Endothelial cell (in vitro differentiated cells): ENCODE measurements around the gene CERS4. TPM values are rescaled to one million over a fixed set of nuclear protein-coding genes. Genes with fewer than 3 reads are reported as not detected.

Source experiments
- DNase-seq: peaks from one replicate; pipeline ENCODE4 v3.0.0; 2021; ENCODE audit warnings: low spot score
- H3K27ac Mint-ChIP-seq: one replicate; pipeline ENCODE4 v1.8.0; 2021; ENCODE audit warnings: mixed read lengths, inconsistent platforms; ENCODE audit not compliant: unreplicated experiment
- H3K27me3 Mint-ChIP-seq: one replicate; pipeline ENCODE4 v1.8.0; 2021; ENCODE audit warnings: mild to moderate bottlenecking, moderate library complexity, mixed read lengths, inconsistent platforms; ENCODE audit not compliant: unreplicated experiment
- H3K36me3 Mint-ChIP-seq: one replicate; pipeline ENCODE4 v1.8.0; 2021; ENCODE audit warnings: mild to moderate bottlenecking, low read depth, mixed read lengths, inconsistent platforms; ENCODE audit not compliant: unreplicated experiment
- H3K4me1 Mint-ChIP-seq: one replicate; pipeline ENCODE4 v1.8.0; 2021; ENCODE audit warnings: mild to moderate bottlenecking, mixed read lengths, inconsistent platforms; ENCODE audit not compliant: unreplicated experiment
- H3K4me3 Mint-ChIP-seq: one replicate; pipeline ENCODE4 v1.8.0; 2021; ENCODE audit warnings: mild to moderate bottlenecking, mixed read lengths, inconsistent platforms; ENCODE audit not compliant: unreplicated experiment
- H3K9me3 Mint-ChIP-seq: one replicate; pipeline ENCODE4 v1.8.0; 2021; ENCODE audit warnings: mixed read lengths, inconsistent platforms; ENCODE audit not compliant: unreplicated experiment
- total RNA-seq: library from RNA; stranded (reverse); fragmentation: NEBNext Ultra II Directional; extraction: Animal tissue kit (Norgen Biotek cat#: 25700); gene quantifications from one replicate; pipeline ENCODE4 v1.2.1, GENCODE V29; 2021; ENCODE audit not compliant: unreplicated experiment
- TF ChIP-seq, protein P1 (sequence below): fragments of 200-600 bp; sonication (generic); IDR thresholded peaks from one replicate; pipeline ENCODE4 v1.5.0; 2021; ENCODE audit warnings: antibody characterized with exemption; ENCODE audit not compliant: unreplicated experiment

Gene CERS4
- total RNA-seq, 1 donor from 2014 or later, result 34.2 TPM

DNA sequence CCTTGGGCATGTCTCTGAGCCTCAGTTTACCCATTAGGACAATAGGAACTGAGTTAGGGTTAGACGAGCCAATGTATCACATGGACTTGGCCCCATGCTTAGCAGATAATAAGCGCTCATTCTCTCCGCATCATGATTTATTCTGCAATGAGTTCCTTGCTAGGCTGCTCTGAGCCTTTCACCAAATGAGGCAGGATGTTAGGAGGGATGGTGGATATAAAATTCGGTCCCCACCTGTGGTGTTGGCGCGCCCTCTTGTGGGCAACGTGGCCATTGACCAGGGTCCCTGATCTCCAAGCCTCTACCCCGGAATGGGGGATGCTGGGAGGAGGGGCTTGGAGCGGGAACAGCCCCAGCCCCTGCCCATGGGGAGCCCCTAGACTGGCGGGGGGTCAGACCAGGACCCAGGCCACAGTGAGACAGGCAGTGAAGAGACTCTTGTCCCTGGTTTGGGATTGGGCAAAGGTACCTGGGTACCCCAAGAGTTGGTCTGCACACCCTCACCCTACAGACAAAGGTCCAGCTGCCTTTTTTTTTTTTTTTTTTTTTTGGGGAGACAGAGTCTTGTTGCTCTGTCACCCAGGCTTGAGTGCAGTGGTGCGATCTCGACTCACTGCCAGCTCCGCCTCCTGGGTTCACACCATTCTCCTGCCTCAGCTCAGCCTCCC, 43.9 kb downstream of the CERS4 start:
- TF ChIP-seq, protein P1, sequence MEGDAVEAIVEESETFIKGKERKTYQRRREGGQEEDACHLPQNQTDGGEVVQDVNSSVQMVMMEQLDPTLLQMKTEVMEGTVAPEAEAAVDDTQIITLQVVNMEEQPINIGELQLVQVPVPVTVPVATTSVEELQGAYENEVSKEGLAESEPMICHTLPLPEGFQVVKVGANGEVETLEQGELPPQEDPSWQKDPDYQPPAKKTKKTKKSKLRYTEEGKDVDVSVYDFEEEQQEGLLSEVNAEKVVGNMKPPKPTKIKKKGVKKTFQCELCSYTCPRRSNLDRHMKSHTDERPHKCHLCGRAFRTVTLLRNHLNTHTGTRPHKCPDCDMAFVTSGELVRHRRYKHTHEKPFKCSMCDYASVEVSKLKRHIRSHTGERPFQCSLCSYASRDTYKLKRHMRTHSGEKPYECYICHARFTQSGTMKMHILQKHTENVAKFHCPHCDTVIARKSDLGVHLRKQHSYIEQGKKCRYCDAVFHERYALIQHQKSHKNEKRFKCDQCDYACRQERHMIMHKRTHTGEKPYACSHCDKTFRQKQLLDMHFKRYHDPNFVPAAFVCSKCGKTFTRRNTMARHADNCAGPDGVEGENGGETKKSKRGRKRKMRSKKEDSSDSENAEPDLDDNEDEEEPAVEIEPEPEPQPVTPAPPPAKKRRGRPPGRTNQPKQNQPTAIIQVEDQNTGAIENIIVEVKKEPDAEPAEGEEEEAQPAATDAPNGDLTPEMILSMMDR, result peak; percentile 95
- H3K4me3 Mint-ChIP-seq, result no peak overlapping the region
- peaks cover 11% of the 10 kb centered on the region for H3K36me3 Mint-ChIP-seq
- no peaks in the 10 kb centered on the region for H3K4me1 Mint-ChIP-seq
- no peak overlapping the region for H3K27ac Mint-ChIP-seq
- DNase-seq, result peak; percentile 93
- H3K9me3 Mint-ChIP-seq, result no peaks in the 10 kb centered on the region
- H3K27me3 Mint-ChIP-seq, result peaks cover 8% of the 10 kb centered on the region

DNA sequence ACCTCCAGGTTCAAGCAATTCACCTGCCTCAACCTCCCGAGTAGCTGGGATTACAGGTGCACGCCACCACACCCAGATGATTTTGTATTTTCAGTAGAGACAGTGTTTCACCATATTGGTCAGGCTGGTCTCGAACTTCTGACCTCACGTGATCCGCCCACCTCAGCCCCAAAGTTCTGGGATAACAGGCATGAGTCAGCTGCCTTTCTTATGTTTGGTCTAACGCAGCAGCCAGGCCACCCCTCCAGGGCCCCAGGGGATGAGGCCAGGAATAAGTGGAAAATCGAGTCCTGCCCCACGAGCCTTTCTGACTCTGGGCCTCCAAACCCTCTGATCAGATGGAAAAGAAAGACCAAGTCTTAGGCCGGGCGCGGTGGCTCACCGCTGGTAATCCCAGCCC, 44.5 kb downstream of the CERS4 start:
- Mint-ChIP-seq H3K9me3 (no peaks in the 10 kb centered on the region), H3K27ac (no peak overlapping the region), H3K36me3 (peaks cover 8% of the 10 kb centered on the region), H3K4me1 (no peaks in the 10 kb centered on the region), H3K4me3 (no peak overlapping the region), H3K27me3 (peaks cover 5% of the 10 kb centered on the region)
- TF ChIP-seq, protein P1, result no peak
- no peak for DNase-seq

DNA sequence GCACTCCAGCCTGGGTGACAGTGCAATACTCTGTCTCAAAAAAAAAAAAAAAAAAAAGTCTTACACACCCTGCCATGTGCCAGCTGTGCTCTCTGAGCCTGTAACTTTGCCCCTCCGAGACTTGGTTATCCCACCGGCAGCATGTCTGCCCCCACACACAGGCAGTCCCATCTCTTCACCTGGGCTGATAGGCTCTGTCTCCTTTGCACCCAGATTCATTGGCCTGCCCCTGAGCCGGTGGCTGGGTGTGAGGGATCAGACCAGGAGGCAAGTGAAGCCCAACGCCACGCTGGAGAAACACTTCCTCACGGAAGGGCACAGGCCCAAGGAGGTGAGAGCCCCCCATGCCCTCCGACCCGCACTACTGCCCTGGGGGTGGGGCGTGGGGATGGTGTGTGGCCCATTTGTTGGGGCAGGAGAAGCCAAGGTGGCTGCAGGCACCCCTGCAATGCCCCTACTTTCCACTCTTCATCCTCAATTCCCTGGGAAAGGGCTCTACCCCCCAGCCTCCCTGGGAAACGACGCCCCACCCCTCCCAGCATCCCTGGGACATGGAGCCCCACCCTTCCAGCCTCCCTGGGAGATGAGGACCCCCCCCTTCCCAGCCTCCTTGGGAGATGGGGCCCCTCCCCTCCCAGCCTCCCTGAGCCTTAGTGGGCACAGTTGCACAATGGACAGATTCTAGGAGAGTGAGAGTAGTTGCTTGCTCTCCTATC, 45.3 kb downstream of the CERS4 start:
- Mint-ChIP-seq H3K36me3 (peaks cover 4% of the 10 kb centered on the region), H3K4me3 (no peak overlapping the region), H3K9me3 (no peaks in the 10 kb centered on the region), H3K27ac (no peak overlapping the region), H3K27me3 (peaks cover 8% of the 10 kb centered on the region), H3K4me1 (no peaks in the 10 kb centered on the region)
- TF ChIP-seq, protein P1, result no peak
- DNase-seq, result no peak

DNA sequence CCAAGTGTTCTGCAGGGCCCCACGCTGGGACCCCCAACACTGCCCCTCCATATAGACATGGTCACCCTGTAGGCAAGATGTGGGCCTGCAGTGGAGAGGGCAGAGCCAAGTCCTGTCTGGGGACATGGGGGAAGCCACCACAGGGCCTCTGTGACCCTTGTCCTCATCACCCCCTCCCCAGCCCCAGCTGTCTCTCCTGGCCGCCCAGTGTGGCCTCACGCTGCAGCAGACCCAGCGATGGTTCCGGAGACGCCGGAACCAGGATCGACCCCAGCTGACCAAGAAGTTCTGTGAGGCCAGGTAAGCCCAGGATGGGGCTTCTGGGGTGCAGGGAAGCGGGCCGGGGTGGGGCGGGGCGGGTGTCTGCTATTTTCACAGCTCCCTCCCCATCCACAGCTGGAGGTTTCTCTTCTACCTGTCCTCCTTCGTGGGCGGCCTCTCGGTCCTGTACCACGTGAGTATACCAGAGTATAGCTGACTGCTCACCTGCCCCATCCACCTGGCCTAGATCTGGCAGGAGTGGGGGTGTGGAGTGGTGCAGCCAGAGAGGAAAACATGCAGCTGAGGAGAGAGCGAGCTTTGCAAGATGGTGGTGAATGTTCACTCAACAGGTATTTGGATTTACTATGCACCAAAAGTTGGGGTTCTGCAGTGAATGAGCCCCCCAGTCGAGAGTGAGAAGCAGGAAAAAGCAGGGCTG, 46.4 kb downstream of the CERS4 start:
- peaks cover 4% of the 10 kb centered on the region for H3K36me3 Mint-ChIP-seq
- no peaks in the 10 kb centered on the region for H3K4me1 Mint-ChIP-seq
- no peak overlapping the region for H3K27ac Mint-ChIP-seq
- no peak for DNase-seq
- TF ChIP-seq, protein P1, result no peak
- no peaks in the 10 kb centered on the region for H3K9me3 Mint-ChIP-seq
- no peak overlapping the region for H3K4me3 Mint-ChIP-seq
- H3K27me3 Mint-ChIP-seq, result peaks cover 8% of the 10 kb centered on the region
